ENCODE measurements around the gene RFWD3.

- TF ChIP-seq, protein P1, sequence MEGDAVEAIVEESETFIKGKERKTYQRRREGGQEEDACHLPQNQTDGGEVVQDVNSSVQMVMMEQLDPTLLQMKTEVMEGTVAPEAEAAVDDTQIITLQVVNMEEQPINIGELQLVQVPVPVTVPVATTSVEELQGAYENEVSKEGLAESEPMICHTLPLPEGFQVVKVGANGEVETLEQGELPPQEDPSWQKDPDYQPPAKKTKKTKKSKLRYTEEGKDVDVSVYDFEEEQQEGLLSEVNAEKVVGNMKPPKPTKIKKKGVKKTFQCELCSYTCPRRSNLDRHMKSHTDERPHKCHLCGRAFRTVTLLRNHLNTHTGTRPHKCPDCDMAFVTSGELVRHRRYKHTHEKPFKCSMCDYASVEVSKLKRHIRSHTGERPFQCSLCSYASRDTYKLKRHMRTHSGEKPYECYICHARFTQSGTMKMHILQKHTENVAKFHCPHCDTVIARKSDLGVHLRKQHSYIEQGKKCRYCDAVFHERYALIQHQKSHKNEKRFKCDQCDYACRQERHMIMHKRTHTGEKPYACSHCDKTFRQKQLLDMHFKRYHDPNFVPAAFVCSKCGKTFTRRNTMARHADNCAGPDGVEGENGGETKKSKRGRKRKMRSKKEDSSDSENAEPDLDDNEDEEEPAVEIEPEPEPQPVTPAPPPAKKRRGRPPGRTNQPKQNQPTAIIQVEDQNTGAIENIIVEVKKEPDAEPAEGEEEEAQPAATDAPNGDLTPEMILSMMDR (IDR thresholded peaks at IDR 0.05) = no peak
- TF ChIP-seq POLR2A (IDR thresholded peaks at IDR 0.05) = no peak
These were observed 5.6 kb downstream of the RFWD3 start for GRCh38 chr16:74661064-74661463.
